Panc1 (cell line): ENCODE data around the gene PRTFDC1. TPM values are rescaled to one million over a fixed set of nuclear protein-coding genes. Genes with fewer than 3 reads are reported as not detected.

ENCODE experiments used
- ATAC-seq: fragments of 200-7000 bp; cut with Tn5 transposase; 2 replicates; pipeline ENCODE4 v1.9.1; 2020; ENCODE audit warnings: mild to moderate bottlenecking, moderate library complexity
- BruUV-seq: library from RNA; stranded (reverse); fragments of 400-500 nt; replicated peaks from 2 replicates; lab custom pipeline; 2021; lab: Mats Ljungman, UMichigan
- CTCF ChIA-PET: fragments of 300-600 bp; sonication (Branson Sonifier 250); formaldehyde crosslinking; loops from one replicate; lab custom pipeline; 2022; ENCODE audit warnings: antibody characterized with exemption; lab: Charles Lee
- POLR2A ChIA-PET: fragments of 300-600 bp; sonication (Branson Sonifier 250); formaldehyde crosslinking; loops from one replicate; lab custom pipeline; 2022; ENCODE audit warnings: antibody characterized with exemption; lab: Charles Lee
- DNase-seq: peaks from one replicate; pipeline ENCODE4 v3.0.0-alpha.2; 2010; ENCODE audit warnings: low read depth, low spot score
- H3K27ac ChIP-seq: 2 replicates; pipeline ENCODE4 v1.5.1; 2011; ENCODE audit warnings: mild to moderate bottlenecking, low read length, inconsistent platforms
- H3K27me3 ChIP-seq: fragments of 200-500 bp; sonication (Bioruptor generic); 2 replicates; pipeline ENCODE4 v1.6.0; 2014; ENCODE audit warnings: low read length, inconsistent platforms; ENCODE audit not compliant: control insufficient read depth, insufficient read depth
- H3K36me3 ChIP-seq: fragments of 200-500 bp; sonication (Bioruptor generic); 2 replicates; pipeline ENCODE4 v1.5.1; 2014; ENCODE audit warnings: inconsistent platforms, mild to moderate bottlenecking, low read length, moderate library complexity; ENCODE audit not compliant: control insufficient read depth, insufficient read depth
- H3K4me1 ChIP-seq: 2 replicates; pipeline ENCODE4 v1.5.1; 2011; ENCODE audit warnings: inconsistent platforms, mild to moderate bottlenecking, low read length, moderate library complexity; ENCODE audit not compliant: control insufficient read depth, insufficient read depth
- H3K4me3 ChIP-seq, 2 experiments: 2 replicates each; pipeline ENCODE4 v1.5.1; 2011 to 2012; ENCODE audit warnings: low read depth in 2 of 2, low read length in 2 of 2, mild to moderate bottlenecking in 2 of 2, inconsistent platforms in 1 of 2, moderate library complexity in 1 of 2
- H3K9me3 ChIP-seq: fragments of 200-500 bp; sonication (Bioruptor generic); 2 replicates; pipeline ENCODE4 v1.5.1; 2014; ENCODE audit warnings: low read depth, mild to moderate bottlenecking, inconsistent platforms, low read length, moderate library complexity; ENCODE audit not compliant: control insufficient read depth, insufficient read depth
- CTCF ChIP-seq: fragments of 450-650 bp; IDR thresholded peaks from 2 replicates; pipeline ENCODE4 v1.5.1; 2017; ENCODE audit warnings: mild to moderate bottlenecking
- POLR2AphosphoS5 ChIP-seq: IDR thresholded peaks from 2 replicates; pipeline ENCODE4 v1.6.1; 2012; ENCODE audit warnings: mild to moderate bottlenecking, low read depth, low read length, moderate library complexity
- REST ChIP-seq, 2 experiments: IDR thresholded peaks; 2 replicates each; pipeline ENCODE4 v1.6.1; 2011 to 2012; ENCODE audit warnings: low read depth in 2 of 2, control low read depth in 1 of 2, low read length in 1 of 2, mild to moderate bottlenecking in 1 of 2, moderate library complexity in 1 of 2; ENCODE audit not compliant: insufficient read depth in 1 of 2
- SIN3A ChIP-seq: IDR thresholded peaks from 2 replicates; pipeline ENCODE4 v1.6.1; 2012; ENCODE audit warnings: low read depth, mild to moderate bottlenecking, low read length, moderate library complexity, borderline replicate concordance; ENCODE audit not compliant: insufficient read depth
- TCF7L2 ChIP-seq: IDR thresholded peaks from 2 replicates; pipeline ENCODE4 v1.6.1; 2011; ENCODE audit warnings: mild to moderate bottlenecking, low read depth, low read length, inconsistent platforms
- in situ Hi-C: cut with HindIII; loops from 2 replicates; pipeline ENCODE4 v1.10.0; 2016; ENCODE audit warnings: low sequenced_read_pairs, low pct_unique_long_range_greater_than_20kb
- intact Hi-C: fragments of 100-400 bp; cut with micrococcal nuclease; formaldehyde crosslinking; loops from one replicate; pipeline ENCODE4 v1.10.0; 2022; ENCODE audit not compliant: unreplicated experiment
- total RNA-seq: library from RNA; stranded (reverse); gene quantifications from one replicate; pipeline ENCODE4 v1.2.1, GENCODE V29; 2021; ENCODE audit not compliant: unreplicated experiment

PRTFDC1 gene
- total RNA-seq, 1 experiment from 2014 or later, result 3.0 TPM

GRCh38 chr10:24889639-24890038 lies 62.8 kb downstream of the PRTFDC1 start:
- intact Hi-C loops, result no loop called here
- CTCF ChIA-PET, result no interaction called here
- H3K9me3 ChIP-seq, result no peaks in the 10 kb centered on the region
- DNase-seq (no peak), ATAC-seq (no peak)
- no peak overlapping the region for H3K27ac ChIP-seq
- BruUV-seq, result no TSS peak
- no peak overlapping the region for H3K4me3 ChIP-seq
- POLR2A ChIA-PET, result no interaction called here
- no peaks in the 10 kb centered on the region for H3K27me3 ChIP-seq
- no peaks in the 10 kb centered on the region for H3K4me1 ChIP-seq
- in situ Hi-C loops, result no loop called here
- no peaks in the 10 kb centered on the region for H3K36me3 ChIP-seq
- TF ChIP-seq POLR2AphosphoS5 (no peak), TCF7L2 (no peak), REST (IDR thresholded peaks at IDR 0.05; ENCODE audit: insufficient read depth in 1 of 2, low read depth in 2 of 2, low read length in 1 of 2) (no peak), CTCF (no peak), SIN3A (no peak)

- Histone ChIP-seq H3K36me3 (no peaks in the 10 kb centered on the region), H3K9me3 (no peaks in the 10 kb centered on the region), H3K27ac (no peak overlapping the region), H3K27me3 (no peaks in the 10 kb centered on the region), H3K4me1 (no peaks in the 10 kb centered on the region), H3K4me3 (no peak overlapping the region)
- DNase-seq (no peak), ATAC-seq (no peak)
- in situ Hi-C loops (no loop called here), intact Hi-C loops (no loop called here)
- POLR2A ChIA-PET, result no interaction called here
- CTCF ChIA-PET, result no interaction called here
- no TSS peak for BruUV-seq
- TF ChIP-seq TCF7L2, result no peak
- TF ChIP-seq CTCF, result no peak
- no peak for TF ChIP-seq POLR2AphosphoS5
- no peak for TF ChIP-seq REST (IDR thresholded peaks at IDR 0.05; ENCODE audit: insufficient read depth in 1 of 2, low read depth in 2 of 2, low read length in 1 of 2)
- no peak for TF ChIP-seq SIN3A
Observed at GRCh38 chr10:24887855-24888231, 64.6 kb downstream of the PRTFDC1 start.
